Heart left ventricle (tissue), 16 donors: ENCODE data around the gene OCEL1. TPM values are rescaled to one million over a fixed set of nuclear protein-coding genes. Genes with fewer than 3 reads are reported as not detected.

ENCODE experiments used
- ATAC-seq, 4 donors: fragments of 200-7000 bp; cut with Tn5 transposase; one replicate each; pipeline ENCODE4 v1.9.1; 2020 to 2022; ENCODE audit warnings: moderate library complexity in 4 of 4, mild to moderate bottlenecking in 3 of 4, moderate number of reproducible peaks in 1 of 4
- DNase-seq, 5 donors: peaks; one replicate each; pipeline ENCODE4 v3.0.0-alpha.2; 2020
- H3K27ac ChIP-seq, 12 donors: fragments of 200-600 bp; sonication (generic) in 4 of 12; one replicate each; pipeline versions ENCODE4 v1.5.0 to v1.8.0; 2016 to 2022; ENCODE audit warnings: mild to moderate bottlenecking in 2 of 12
- H3K27me3 ChIP-seq, 9 donors: fragments of 200-600 bp; sonication (generic) in 2 of 9; one replicate each; pipeline versions ENCODE4 v1.5.1 to v1.8.0; 2016 to 2022; ENCODE audit warnings: mild to moderate bottlenecking in 3 of 9
- H3K36me3 ChIP-seq, 9 donors: fragments of 200-600 bp; sonication (generic) in 2 of 9; one replicate each; pipeline versions ENCODE4 v1.5.0 to v1.8.0; 2018 to 2022; ENCODE audit warnings: mild to moderate bottlenecking in 2 of 9
- H3K4me1 ChIP-seq, 12 donors: fragments of 200-600 bp; sonication (generic) in 4 of 12; one replicate each; pipeline versions ENCODE4 v1.5.0 to v1.8.0; 2016 to 2022; ENCODE audit warnings: mild to moderate bottlenecking in 3 of 12
- H3K4me3 ChIP-seq, 12 donors: fragments of 200-600 bp; sonication (generic) in 4 of 12; one replicate each; pipeline versions ENCODE4 v1.5.0 to v1.8.0; 2017 to 2022; ENCODE audit warnings: mild to moderate bottlenecking in 9 of 12, moderate library complexity in 4 of 12
- H3K9me3 ChIP-seq, 12 donors: fragments of 200-600 bp; sonication (generic) in 4 of 12; one replicate each; pipeline versions ENCODE4 v1.5.0 to v1.8.0; 2016 to 2022; ENCODE audit warnings: mild to moderate bottlenecking in 1 of 12
- POLR2A ChIP-seq, 2 donors: fragments of 450-650 bp; IDR thresholded peaks; one replicate each; pipeline ENCODE4 v1.6.1; 2017; ENCODE audit warnings: antibody characterized with exemption in 2 of 2, mild to moderate bottlenecking in 2 of 2, moderate library complexity in 2 of 2
- WGBS, 4 donors: extraction: QIAGEN DNeasy Blood & Tissue Kit in 2 of 4; methylation state at CpG; one replicate each; pipeline versions ENCODE4 v1.1.5 to v1.1.7; 2013 to 2018; 5-methylcytosine and 5-hydroxymethylcytosine counted together
- intact Hi-C, 10 donors: fragments of 100-400 bp; cut with DNase I; formaldehyde crosslinking; loops; one replicate each; pipeline versions ENCODE4 v1.11.1 to v1.14.2; 2022
- polyA plus RNA-seq, 2 donors: library from polyadenylated mRNA; stranded (reverse); fragments of 200-250 nt; gene quantifications; one replicate each; pipeline ENCODE4 v1.2.3, GENCODE V29; 2013
- total RNA-seq, 9 donors: library from RNA; depleted of rRNA in 2 of 9; stranded (reverse); fragments of >200 nt in 2 of 9; fragmentation: NEBNext Ultra II Directional in 3 of 9; extraction: Animal tissue kit (Norgen Biotek cat#: 25700) in 3 of 9; gene quantifications; one replicate each; pipeline versions ENCODE4 v1.1.0 to v1.2.4, GENCODE V29; 2016 to 2023
- TF ChIP-seq, protein P1 (sequence below), 12 donors: fragments of 200-600 bp; sonication (generic) in 4 of 12; IDR thresholded peaks; one replicate each; pipeline versions ENCODE4 v1.5.0 to v1.8.0; 2018 to 2022; ENCODE audit warnings: antibody characterized with exemption in 12 of 12, mild to moderate bottlenecking in 5 of 12
- donor health status: ischemic (EF 13 %, LVEDD 7.1; RV severe dilation, severe dysfunction).
- donor health status: healthy with polysubstance abuse.
- donor health status: DM: no; HTN: yes; CAD: no.
- donor health status: DM: no; HTN: no; CAD: no.
- donor health status: ischemic (EF 25% LVEDD 6.9; RV normal size, moderate dysfunction).
- donor health status: ischemic (EF 25% LVEDD 5.7; RV mildly dilated, moderate dysfunction).
- donor health status: healthy.
- donor health status: DM: yes; HTN: yes; CAD: no.
- donor health status: ischemic (EF 35%, LVEDD 5.7; RV mildly dilated, moderate dysfunction).
- donor health status: nonischemic (EF 11% LVEDD 7.7; RV severe dilation, severe dysfunction).
- donor health status: DM: yes; HTN: yes; CAD: no.
- donor health status: PGD.
- donor health status: ischemic (EF 29% LVEDD 5.4; RV normal size, mild dysfunction).
- donor health status: nonischemic (EF 23%, LVEDD 6.1; RV moderate dilation, normal function).

Gene OCEL1
- total and polyA plus RNA-seq, 11 donors = 8.7 to 35.2 (median 16.8) TPM

DNA sequence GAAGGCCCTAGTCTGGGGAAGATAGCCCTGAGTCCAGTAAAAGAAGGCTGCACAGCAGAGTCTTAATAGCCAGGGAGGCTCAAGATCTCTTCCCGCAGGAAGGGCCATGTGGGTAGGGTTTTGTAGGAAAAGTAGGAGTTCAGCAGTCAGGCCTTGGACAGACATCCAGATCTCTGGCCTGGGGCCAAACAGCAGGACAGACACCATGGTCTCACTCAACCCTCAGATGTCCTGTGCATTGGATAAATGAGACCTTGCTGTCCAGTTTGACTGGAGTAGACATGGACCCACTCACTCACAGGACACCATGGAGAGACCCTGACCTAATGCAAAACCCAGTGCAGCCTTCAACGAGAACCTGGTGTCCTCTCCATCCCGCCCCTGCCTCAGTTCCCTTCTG, 3.9 kb downstream of the OCEL1 start:
- TF ChIP-seq, protein P1, sequence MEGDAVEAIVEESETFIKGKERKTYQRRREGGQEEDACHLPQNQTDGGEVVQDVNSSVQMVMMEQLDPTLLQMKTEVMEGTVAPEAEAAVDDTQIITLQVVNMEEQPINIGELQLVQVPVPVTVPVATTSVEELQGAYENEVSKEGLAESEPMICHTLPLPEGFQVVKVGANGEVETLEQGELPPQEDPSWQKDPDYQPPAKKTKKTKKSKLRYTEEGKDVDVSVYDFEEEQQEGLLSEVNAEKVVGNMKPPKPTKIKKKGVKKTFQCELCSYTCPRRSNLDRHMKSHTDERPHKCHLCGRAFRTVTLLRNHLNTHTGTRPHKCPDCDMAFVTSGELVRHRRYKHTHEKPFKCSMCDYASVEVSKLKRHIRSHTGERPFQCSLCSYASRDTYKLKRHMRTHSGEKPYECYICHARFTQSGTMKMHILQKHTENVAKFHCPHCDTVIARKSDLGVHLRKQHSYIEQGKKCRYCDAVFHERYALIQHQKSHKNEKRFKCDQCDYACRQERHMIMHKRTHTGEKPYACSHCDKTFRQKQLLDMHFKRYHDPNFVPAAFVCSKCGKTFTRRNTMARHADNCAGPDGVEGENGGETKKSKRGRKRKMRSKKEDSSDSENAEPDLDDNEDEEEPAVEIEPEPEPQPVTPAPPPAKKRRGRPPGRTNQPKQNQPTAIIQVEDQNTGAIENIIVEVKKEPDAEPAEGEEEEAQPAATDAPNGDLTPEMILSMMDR (IDR thresholded peaks at IDR 0.05) = no peak
- no peak for TF ChIP-seq POLR2A (IDR thresholded peaks at IDR 0.05)

DNA sequence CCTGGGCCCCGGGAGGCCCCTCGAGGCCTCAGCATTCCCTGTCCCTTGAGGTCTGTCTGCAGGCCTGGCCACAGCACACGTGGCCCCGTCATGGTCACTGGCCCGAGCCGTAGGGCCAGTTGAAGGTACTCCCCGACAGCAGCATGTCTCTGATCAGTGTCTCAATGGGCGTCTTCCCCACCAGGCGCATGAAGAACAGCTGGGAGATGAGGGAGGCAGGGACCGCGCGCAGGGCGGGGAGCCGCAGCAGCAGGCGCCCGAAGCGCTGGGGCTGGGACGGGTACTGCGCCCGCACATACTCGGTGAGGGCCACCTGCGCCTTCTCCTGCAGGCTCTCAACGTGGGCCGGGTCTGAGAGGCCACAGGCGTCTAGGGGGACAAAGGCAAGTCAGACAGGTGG, 6.2 kb downstream of the OCEL1 start:
- Histone ChIP-seq H3K9me3 (no peaks in the 10 kb centered on the region), H3K4me1 (peaks cover 4 to 29% (median 22%) of the 10 kb centered on the region in 12 donors), H3K36me3 (peaks cover 0 to 47% (median 22%) of the 10 kb centered on the region in 9 donors), H3K27me3 (no peaks in the 10 kb centered on the region), H3K4me3 (no peak overlapping the region), H3K27ac (no peak overlapping the region)
- ATAC-seq (no peak), DNase-seq (peak in 1 of 5 donors; percentile 23)
- intact Hi-C loops = loop anchor here in 1 of 10 donors (10.0 kb wide), 1 partner anchor 157 kb away; the partner anchor contains the start of genes HAUS8 and MYO9B
- TF ChIP-seq, protein P1 (IDR thresholded peaks at IDR 0.05) = no peak
- TF ChIP-seq POLR2A (IDR thresholded peaks at IDR 0.05) = no peak
- 72 to 89% (median 86%) methylated on average over 12 to 25 of the region's 25 CpGs for WGBS, 4 donors

More for the DNA sequence above, 3.9 kb downstream of the OCEL1 start:
- Histone ChIP-seq H3K36me3 (peaks cover 0 to 47% (median 22%) of the 10 kb centered on the region in 9 donors), H3K4me3 (no peak overlapping the region), H3K4me1 (peaks cover under 1 to 25% (median 16%) of the 10 kb centered on the region in 12 donors), H3K9me3 (no peaks in the 10 kb centered on the region), H3K27ac (no peak overlapping the region), H3K27me3 (no peaks in the 10 kb centered on the region)
- 94 to 98% (median 97%) methylated on average over 3 of the region's 3 CpGs for WGBS, 4 donors
- DNase-seq = peak in 2 of 5 donors; percentile 22 to 35
- no peak for ATAC-seq
- intact Hi-C loops = loop anchor here in 3 of 10 donors (5.0 to 10.0 kb wide), 2 partner anchors 153 to 155 kb away; partner anchors contain the start of genes HAUS8 (in 3 of the 3) and MYO9B (in 3 of the 3)

DNA sequence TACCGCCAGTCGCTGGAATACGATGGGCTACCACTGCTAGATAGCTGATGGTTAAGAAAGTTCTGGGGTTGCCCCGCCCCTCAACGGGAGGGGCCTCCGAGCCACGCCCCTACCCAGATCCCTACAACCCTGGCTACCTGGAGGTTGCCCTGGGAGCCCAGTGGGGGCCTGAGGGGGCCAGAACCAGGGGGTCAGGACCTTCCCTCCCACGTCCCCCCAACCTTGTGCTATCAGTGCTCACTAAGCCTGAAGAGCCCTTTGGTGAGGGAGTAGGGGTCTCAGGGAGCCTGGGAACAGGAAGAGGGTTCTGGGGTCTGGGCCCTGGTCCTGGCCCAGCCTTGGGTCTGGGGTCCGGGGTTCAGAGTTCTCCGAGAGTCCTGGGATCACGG, 8.9 kb downstream of the OCEL1 start:
- Histone ChIP-seq H3K27ac (peak overlapping the region in 11 of 12 donors; percentile 53 to 86 (median 75)), H3K4me1 (peaks cover 4 to 29% (median 19%) of the 10 kb centered on the region in 12 donors), H3K27me3 (no peaks in the 10 kb centered on the region), H3K4me3 (peak overlapping the region in 11 of 12 donors; percentile 40 to 82 (median 66)), H3K9me3 (no peaks in the 10 kb centered on the region), H3K36me3 (peaks cover 0 to 52% (median 32%) of the 10 kb centered on the region in 9 donors)
- TF ChIP-seq, protein P1 (IDR thresholded peaks at IDR 0.05) = no peak
- TF ChIP-seq POLR2A (IDR thresholded peaks at IDR 0.05) = no peak
- 35 to 45% (median 37%) methylated on average over 8 to 11 of the region's 11 CpGs for WGBS, 4 donors
- DNase-seq (peak in 2 of 5 donors; percentile 43 to 50), ATAC-seq (peak in 3 of 4 donors; percentile 57 to 73 (median 63))
- intact Hi-C loops = loop anchor here in 3 of 10 donors (5.0 to 10.0 kb wide), 3 partner anchors 158 to 168 kb away; partner anchors contain the start of genes HAUS8 (in 2 of the 3) and MYO9B (in 2 of the 3)

DNA sequence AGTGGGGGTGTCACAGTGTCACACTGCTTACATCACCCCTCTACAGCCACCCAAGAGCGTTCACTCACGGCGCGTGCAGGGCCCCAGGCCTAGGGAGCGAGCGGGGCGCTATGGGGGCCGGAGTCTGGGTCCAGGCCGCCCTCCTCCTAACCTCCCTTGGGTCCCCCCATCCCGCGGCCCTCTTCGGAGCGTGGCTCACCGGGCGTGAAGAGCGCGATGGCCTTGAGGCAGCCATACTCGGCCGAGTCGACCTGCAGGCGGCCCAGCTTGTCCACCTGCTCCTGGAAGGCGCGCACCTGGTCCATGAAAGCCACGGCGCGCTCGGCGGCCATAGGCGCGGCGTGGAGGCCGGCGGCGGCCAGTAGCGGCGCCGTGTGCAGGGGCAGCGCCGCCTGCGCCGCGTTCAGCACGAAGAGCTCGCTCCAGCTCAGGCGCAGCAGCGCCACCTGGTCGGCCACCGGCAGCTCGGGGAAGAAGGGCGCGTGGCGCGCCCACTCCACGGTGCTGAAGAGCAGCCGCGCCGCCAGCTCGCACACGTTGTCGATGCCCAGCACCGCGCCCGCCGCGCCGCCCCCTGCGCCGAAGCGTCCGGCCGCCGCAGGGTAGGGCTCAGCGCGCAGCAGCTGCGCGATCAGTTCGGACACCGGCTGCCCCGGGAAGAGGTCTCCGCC, 9.4 kb downstream of the OCEL1 start:
- H3K36me3 ChIP-seq = peaks cover 0 to 54% (median 32%) of the 10 kb centered on the region in 9 donors
- peak in 1 of 2 donors; percentile 21 for TF ChIP-seq POLR2A (IDR thresholded peaks at IDR 0.05)
- TF ChIP-seq, protein P1 (IDR thresholded peaks at IDR 0.05) = peak; percentile 31 to 80 (median 58)
- ATAC-seq (peak; percentile 71 to 89 (median 88)), DNase-seq (peak; percentile 69 to 91 (median 76))
- 1 to 9% (median 6%) methylated on average over 28 to 80 of the region's 80 CpGs; no CpG with 5 or more reads in 1 of the 4 donors for whole genome bisulfite sequencing, 4 donors
- peak overlapping the region in 11 of 12 donors; percentile 53 to 86 (median 75) for H3K27ac ChIP-seq
- peaks cover 4 to 29% (median 19%) of the 10 kb centered on the region in 12 donors for H3K4me1 ChIP-seq
- intact Hi-C loops = loop anchor here in 3 of 10 donors (5.0 to 10.0 kb wide), 3 partner anchors 158 to 168 kb away; partner anchors contain the start of genes HAUS8 (in 2 of the 3) and MYO9B (in 2 of the 3)
- no peaks in the 10 kb centered on the region for H3K27me3 ChIP-seq
- peak overlapping the region; percentile 11 to 82 (median 66) for H3K4me3 ChIP-seq
- no peaks in the 10 kb centered on the region for H3K9me3 ChIP-seq
